ENCODE measurements around the gene ARMC12. TPM values are rescaled to one million over a fixed set of nuclear protein-coding genes. Genes with fewer than 3 reads are reported as not detected.

ARMC12 gene
- total and polyA plus RNA-seq, 2 of the 13 experiments (the other 11 are each of a cell fraction or from before 2014, with no cell fraction given), result 1.3 TPM; not detected in 1

DNA sequence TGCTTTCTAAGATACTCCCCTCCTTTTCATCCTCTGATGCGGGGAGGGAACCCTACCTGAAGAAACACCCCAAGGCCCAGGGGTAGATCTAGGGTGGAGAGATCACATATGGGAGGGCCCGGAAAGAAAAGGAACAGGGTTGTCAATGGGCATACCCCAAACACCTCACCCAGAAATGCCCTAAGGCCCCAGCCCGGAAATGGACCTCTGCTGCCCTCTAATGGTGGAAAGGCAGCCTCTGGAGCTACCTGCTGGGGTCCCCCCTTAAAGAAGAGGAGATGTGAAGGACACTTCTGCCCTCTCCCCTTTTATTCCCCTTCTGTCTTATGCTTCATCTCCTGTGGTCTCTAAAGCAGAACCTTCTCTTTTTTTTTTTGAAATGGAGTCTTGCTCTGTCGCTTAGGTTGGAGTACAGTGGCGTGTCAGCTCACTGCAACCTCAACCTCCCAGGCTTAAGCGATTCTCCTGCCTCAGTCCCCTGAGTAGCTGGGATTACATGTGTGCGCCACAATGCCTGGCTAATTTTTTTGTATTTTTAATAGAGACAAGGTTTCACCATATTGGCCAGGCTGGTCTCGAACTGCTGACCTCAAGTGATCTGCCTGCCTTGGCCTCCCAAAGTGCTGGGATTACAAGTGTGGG is 458 bp upstream of the ARMC12 start:
- intact Hi-C loops (cut with micrococcal nuclease; ENCODE audit: unreplicated experiment), result loop anchor here (2.0 to 10.0 kb wide), 2 partner anchors 48 to 442 kb away; partner anchors contain the start of genes DEF6 and FKBP5
- Histone ChIP-seq H3K27me3 (ENCODE audit: control insufficient read depth in 1 of 2, insufficient read depth in 2 of 2, low read length in 2 of 2) (no peaks in the 10 kb centered on the region), H3K4me3 (replicated peaks in 1 of 3; ENCODE audit: insufficient read depth in 1 of 3, low read depth in 2 of 3, low read length in 3 of 3) (no peak overlapping the region), H3K4me2 (ENCODE audit: low read depth, low read length) (peak overlapping the region; percentile 7; the same call in 1 of the 2 replicates), H3K79me2 (ENCODE audit: insufficient read depth, low read length) (no peaks in the 10 kb centered on the region), H3K27ac (ENCODE audit: extremely low read length, insufficient read depth, low read length) (no peak overlapping the region), H3K9me3 (ENCODE audit: low read length) (no peaks in the 10 kb centered on the region), H4K20me1 (ENCODE audit: insufficient read depth, low read length) (no peaks in the 10 kb centered on the region), H3K36me3 (replicated peaks in 1 of 2; ENCODE audit: control insufficient read depth in 1 of 2, insufficient read depth in 2 of 2, low read length in 2 of 2) (no peaks in the 10 kb centered on the region), H3K4me1 (ENCODE audit: insufficient read depth, low read length) (peaks cover 71% of the 10 kb centered on the region), H2AFZ (ENCODE audit: low read length) (no peak overlapping the region), H3K9ac (ENCODE audit: insufficient read depth, low read depth, low read length) (no peak overlapping the region)
- DNase-seq (ENCODE audit: low spot score) (peak; percentile 60), ATAC-seq (peak; percentile 37), FAIRE-seq (no peak)
- CTCF ChIA-PET (ENCODE audit: low intra/inter-chr PET ratio, low total read pairs), result interaction anchor here (1.3 to 5.0 kb wide), 2 partner anchors 112 to 153 kb away, joined by 4 to 131 read pairs; no protein-coding TSS in a partner anchor
- 40% methylated on average over 8 of the region's 8 CpGs for WGBS (ENCODE audit: low lambda C conversion rate)
- in situ Hi-C loops (cut with HindIII; ENCODE audit: extremely low pct_ligation_motif_present, low pct_unique_long_range_greater_than_20kb), result loop anchor here (5.0 to 10.0 kb wide), 2 partner anchors 154 to 422 kb away; no protein-coding TSS in a partner anchor
- POLR2A ChIA-PET, result interaction anchor here (1.2 to 2.1 kb wide), 4 partner anchors 9 to 151 kb away, joined by 4 to 16 read pairs (median 6); no protein-coding TSS in a partner anchor
- no TSS peak for BruUV-seq (replicated peaks)
- no peak for TF ChIP-seq EED (CRISPR knock-in tag; IDR thresholded peaks at IDR 0.05)
- no peak for TF ChIP-seq RFX5 (IDR thresholded peaks at IDR 0.05; ENCODE audit: low read depth, low read length)
- TF ChIP-seq ZNF607 (CRISPR knock-in tag; IDR thresholded peaks at IDR 0.05; ENCODE audit: borderline replicate concordance), result no peak
- TF ChIP-seq PTBP1 (IDR thresholded peaks at IDR 0.05; ENCODE audit: low read depth, low read length, poor library complexity, severe bottlenecking), result no peak
- no peak for TF ChIP-seq SIX4 (CRISPR knock-in tag; IDR thresholded peaks at IDR 0.05)
- TF ChIP-seq CEBPG (CRISPR knock-in tag; IDR thresholded peaks at IDR 0.05), result no peak
- TF ChIP-seq CBX5 (CRISPR knock-in tag; IDR thresholded peaks at IDR 0.05; ENCODE audit: borderline replicate concordance), result no peak
- peak; percentile 42; the same call in 1 of the 2 replicates for TF ChIP-seq ELF1 (CRISPR knock-in tag; IDR thresholded peaks at IDR 0.05)
- TF ChIP-seq ZNF552 (CRISPR knock-in tag; IDR thresholded peaks at IDR 0.05; ENCODE audit: borderline replicate concordance), result no peak
- TF ChIP-seq CBX1 (IDR thresholded peaks at IDR 0.05; ENCODE audit: low read depth), result no peak
- no peak for TF ChIP-seq NR3C1 (CRISPR knock-in tag; IDR thresholded peaks at IDR 0.05)
- no peak for TF ChIP-seq FOSL2 (CRISPR knock-in tag; IDR thresholded peaks at IDR 0.05)
- TF ChIP-seq, protein P1, sequence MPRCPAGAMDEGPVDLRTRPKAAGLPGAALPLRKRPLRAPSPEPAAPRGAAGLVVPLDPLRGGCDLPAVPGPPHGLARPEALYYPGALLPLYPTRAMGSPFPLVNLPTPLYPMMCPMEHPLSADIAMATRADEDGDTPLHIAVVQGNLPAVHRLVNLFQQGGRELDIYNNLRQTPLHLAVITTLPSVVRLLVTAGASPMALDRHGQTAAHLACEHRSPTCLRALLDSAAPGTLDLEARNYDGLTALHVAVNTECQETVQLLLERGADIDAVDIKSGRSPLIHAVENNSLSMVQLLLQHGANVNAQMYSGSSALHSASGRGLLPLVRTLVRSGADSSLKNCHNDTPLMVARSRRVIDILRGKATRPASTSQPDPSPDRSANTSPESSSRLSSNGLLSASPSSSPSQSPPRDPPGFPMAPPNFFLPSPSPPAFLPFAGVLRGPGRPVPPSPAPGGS (CRISPR knock-in tag; IDR thresholded peaks at IDR 0.05), result 0 out of 2 replicates have a peak, but pooled peaks have one; percentile 12
- TF ChIP-seq ZNF567 (CRISPR knock-in tag; IDR thresholded peaks at IDR 0.05; ENCODE audit: borderline replicate concordance), result peak; percentile 48
- no peak for TF ChIP-seq SETDB1 (CRISPR knock-in tag; IDR thresholded peaks at IDR 0.05; ENCODE audit: borderline replicate concordance)
- TF ChIP-seq, protein P2, sequence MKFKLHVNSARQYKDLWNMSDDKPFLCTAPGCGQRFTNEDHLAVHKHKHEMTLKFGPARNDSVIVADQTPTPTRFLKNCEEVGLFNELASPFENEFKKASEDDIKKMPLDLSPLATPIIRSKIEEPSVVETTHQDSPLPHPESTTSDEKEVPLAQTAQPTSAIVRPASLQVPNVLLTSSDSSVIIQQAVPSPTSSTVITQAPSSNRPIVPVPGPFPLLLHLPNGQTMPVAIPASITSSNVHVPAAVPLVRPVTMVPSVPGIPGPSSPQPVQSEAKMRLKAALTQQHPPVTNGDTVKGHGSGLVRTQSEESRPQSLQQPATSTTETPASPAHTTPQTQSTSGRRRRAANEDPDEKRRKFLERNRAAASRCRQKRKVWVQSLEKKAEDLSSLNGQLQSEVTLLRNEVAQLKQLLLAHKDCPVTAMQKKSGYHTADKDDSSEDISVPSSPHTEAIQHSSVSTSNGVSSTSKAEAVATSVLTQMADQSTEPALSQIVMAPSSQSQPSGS (CRISPR knock-in tag; IDR thresholded peaks at IDR 0.05), result no peak
- no peak for TF ChIP-seq SKI (IDR thresholded peaks at IDR 0.05; ENCODE audit: partially characterized antibody)
- peak; percentile 89 for TF ChIP-seq RAD21 (CRISPR knock-in tag; IDR thresholded peaks at IDR 0.05)
- no peak for TF ChIP-seq GFI1 (CRISPR knock-in tag; IDR thresholded peaks at IDR 0.05; ENCODE audit: borderline replicate concordance)
- TF ChIP-seq, protein P3, sequence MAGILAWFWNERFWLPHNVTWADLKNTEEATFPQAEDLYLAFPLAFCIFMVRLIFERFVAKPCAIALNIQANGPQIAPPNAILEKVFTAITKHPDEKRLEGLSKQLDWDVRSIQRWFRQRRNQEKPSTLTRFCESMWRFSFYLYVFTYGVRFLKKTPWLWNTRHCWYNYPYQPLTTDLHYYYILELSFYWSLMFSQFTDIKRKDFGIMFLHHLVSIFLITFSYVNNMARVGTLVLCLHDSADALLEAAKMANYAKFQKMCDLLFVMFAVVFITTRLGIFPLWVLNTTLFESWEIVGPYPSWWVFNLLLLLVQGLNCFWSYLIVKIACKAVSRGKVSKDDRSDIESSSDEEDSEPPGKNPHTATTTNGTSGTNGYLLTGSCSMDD (CRISPR knock-in tag; IDR thresholded peaks at IDR 0.05), result no peak
- TF ChIP-seq SMC3 (IDR thresholded peaks at IDR 0.05; ENCODE audit: low read length), result peak; percentile 93
- no peak for TF ChIP-seq ZNF670 (CRISPR knock-in tag; IDR thresholded peaks at IDR 0.05; ENCODE audit: borderline replicate concordance)
- no peak for TF ChIP-seq ZNF562 (CRISPR knock-in tag; IDR thresholded peaks at IDR 0.05; ENCODE audit: borderline replicate concordance)

Data from HepG2 (cell line).